Adipose tissue (tissue), 3 donors: ENCODE data around the gene SLC12A3. TPM values are rescaled to one million over a fixed set of nuclear protein-coding genes. Genes with fewer than 3 reads are reported as not detected.
"Not testable (repeated sequence)": the region's sequence is repeated elsewhere in the genome, so short reads cannot be mapped to it uniquely, and the experiment has no call there.

Source experiments
- H3K27ac ChIP-seq: one replicate; pipeline ENCODE4 v1.5.1; 2013; ENCODE audit warnings: low read depth, low read length
- whole genome bisulfite sequencing, 3 donors: extraction: QIAGEN DNeasy Blood & Tissue Kit; methylation state at CpG; one replicate each; pipeline ENCODE4 v1.1.7; 2013; 5-methylcytosine and 5-hydroxymethylcytosine counted together
- polyA plus RNA-seq, 3 donors: library from polyadenylated mRNA; stranded (reverse); fragments of 200-250 nt; gene quantifications; one replicate each; pipeline ENCODE4 v1.2.3, GENCODE V29; 2013
- donor health status: healthy with polysubstance abuse.
- donor health status: Bipolar disorder and iron deficiency.
- donor health status: healthy.

Gene SLC12A3
- polyA plus RNA-seq, 3 donors, result 0.02 to 0.06 TPM; not detected in 1

- WGBS, 3 donors, result 96 to 98% (median 96%) methylated on average over 12 to 13 of the region's 13 CpGs
Observed at GRCh38 chr16:56865394-56866062, 521 bp downstream of the SLC12A3 start.

GRCh38 chr16:56866955-56867830 lies 2.2 kb downstream of the SLC12A3 start:
- H3K27ac ChIP-seq, result no peak overlapping the region
- WGBS, 3 donors, result 43 to 54% (median 50%) methylated on average over 23 of the region's 23 CpGs

More at GRCh38 chr16:56865394-56866062, 521 bp downstream of the SLC12A3 start:
- no peak overlapping the region for H3K27ac ChIP-seq

- no peak overlapping the region for H3K27ac ChIP-seq
- 85 to 94% (median 89%) methylated on average over 9 of the region's 9 CpGs for WGBS, 3 donors
Observed at GRCh38 chr16:56868175-56868574, 3.2 kb downstream of the SLC12A3 start.

GRCh38 chr16:56868766-56869165 lies 3.8 kb downstream of the SLC12A3 start:
- H3K27ac ChIP-seq, result not testable (repeated sequence)
- WGBS, 3 donors, result 85 to 92% (median 91%) methylated on average over 5 of the region's 5 CpGs

GRCh38 chr16:56869513-56870275 lies 4.7 kb downstream of the SLC12A3 start:
- WGBS, 3 donors, result 79 to 86% (median 82%) methylated on average over 24 of the region's 24 CpGs
- H3K27ac ChIP-seq, result no peak overlapping the region

DNA sequence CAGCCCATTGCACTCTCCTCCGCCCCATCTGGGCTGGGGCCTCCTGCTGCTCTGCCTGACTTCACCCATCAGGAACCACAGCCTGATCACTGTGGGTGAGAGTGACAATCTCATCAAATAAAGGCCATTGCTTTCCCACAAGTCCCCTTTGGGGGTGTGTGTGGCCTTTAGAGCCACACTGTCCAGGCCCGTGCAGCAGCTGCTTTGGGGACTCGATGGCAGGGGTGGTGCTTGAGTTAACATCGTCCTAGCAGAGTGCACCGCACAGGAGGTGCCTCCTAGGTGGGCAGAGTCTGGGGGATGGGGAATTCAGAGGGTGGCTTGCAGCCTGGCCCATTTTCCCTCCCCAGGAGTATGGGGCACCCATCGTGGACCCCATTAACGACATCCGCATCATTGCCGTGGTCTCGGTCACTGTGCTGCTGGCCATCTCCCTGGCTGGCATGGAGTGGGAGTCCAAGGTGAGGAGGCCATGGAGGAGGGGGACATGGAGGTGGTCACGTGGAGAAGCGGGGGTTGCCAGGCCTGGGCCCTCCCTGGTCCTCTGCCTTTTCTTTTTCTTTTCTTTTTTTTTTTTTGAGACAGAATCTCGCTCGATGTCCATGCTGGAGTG lies 5.4 kb downstream of the SLC12A3 start:
- WGBS, 3 donors, result 96 to 98% (median 97%) methylated on average over 13 to 14 of the region's 14 CpGs
- H3K27ac ChIP-seq, result no peak overlapping the region

DNA sequence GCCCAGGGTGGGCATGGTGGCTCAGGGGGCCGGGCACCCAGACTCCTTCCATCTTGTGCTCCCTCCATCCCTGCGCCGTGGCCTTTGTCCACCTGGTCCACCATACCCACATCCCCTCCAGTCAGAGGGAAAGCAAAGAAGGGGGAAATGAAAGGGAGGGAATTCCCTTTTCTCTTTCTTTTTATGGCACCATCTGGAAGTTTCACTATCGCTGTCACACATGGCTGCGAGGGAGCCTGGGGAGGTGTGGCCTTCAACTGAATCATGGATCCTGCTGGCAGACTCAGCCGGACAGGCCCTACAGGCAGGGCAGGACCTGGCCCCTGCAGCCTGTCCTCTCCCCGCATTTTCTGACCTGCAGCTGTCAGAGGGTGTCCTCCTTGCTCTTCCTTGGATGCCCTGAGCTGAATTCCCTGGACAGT lies 6.2 kb downstream of the SLC12A3 start:
- 60 to 74% (median 67%) methylated on average over 7 of the region's 7 CpGs for WGBS, 3 donors
- no peak overlapping the region for H3K27ac ChIP-seq

GRCh38 chr16:56872863-56873391 lies 7.9 kb downstream of the SLC12A3 start:
- H3K27ac ChIP-seq, result no peak overlapping the region
- 82 to 97% (median 89%) methylated on average over 10 of the region's 10 CpGs for WGBS, 3 donors

- WGBS, 3 donors, result 58 to 79% (median 77%) methylated on average over 11 of the region's 11 CpGs
- no peak overlapping the region for H3K27ac ChIP-seq
Observed at GRCh38 chr16:56874800-56875199, 9.8 kb downstream of the SLC12A3 start.

GRCh38 chr16:56876048-56876447 lies 11.0 kb downstream of the SLC12A3 start:
- 84 to 91% (median 89%) methylated on average over 4 of the region's 4 CpGs for WGBS, 3 donors
- no peak overlapping the region for H3K27ac ChIP-seq

DNA sequence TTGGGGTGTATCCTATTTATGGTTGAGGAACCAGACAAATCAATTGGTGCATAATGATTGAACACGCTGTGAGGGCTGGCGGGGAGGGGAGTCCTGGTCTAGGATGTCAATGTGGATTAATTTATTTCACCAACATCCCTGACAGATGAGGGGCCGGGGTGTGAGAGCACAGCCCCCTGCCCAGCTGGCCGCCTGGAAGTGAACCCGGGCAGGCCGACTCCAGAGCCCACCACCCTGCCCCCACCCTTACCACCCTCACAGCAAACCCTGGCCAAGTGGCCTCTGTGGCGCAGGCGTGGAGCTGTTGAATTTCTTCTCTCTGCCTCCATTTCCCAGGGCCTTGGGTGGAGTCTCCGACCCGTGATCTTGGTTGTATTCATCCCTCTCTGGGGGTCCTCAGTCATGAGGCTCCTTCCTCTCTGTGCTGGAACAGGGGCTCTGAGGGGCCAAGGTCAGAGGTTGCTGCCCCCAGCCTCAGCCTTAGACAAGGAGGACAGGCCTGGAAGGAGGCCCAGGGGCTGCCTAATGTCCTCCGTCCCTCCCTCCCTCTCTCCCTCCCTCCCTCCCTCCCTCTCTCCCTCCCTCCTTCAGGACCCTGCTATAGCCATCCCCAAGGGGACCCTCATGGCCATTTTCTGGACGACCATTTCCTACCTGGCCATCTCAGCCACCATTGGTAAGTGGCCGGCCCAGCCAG lies 12.6 kb downstream of the SLC12A3 start:
- H3K27ac ChIP-seq, result no peak overlapping the region
- WGBS, 3 donors, result 86 to 94% (median 89%) methylated on average over 12 to 13 of the region's 13 CpGs

- no peak overlapping the region for H3K27ac ChIP-seq
- WGBS, 3 donors, result 80 to 92% (median 90%) methylated on average over 8 of the region's 8 CpGs
Observed at GRCh38 chr16:56878282-56878854, 13.4 kb downstream of the SLC12A3 start.

DNA sequence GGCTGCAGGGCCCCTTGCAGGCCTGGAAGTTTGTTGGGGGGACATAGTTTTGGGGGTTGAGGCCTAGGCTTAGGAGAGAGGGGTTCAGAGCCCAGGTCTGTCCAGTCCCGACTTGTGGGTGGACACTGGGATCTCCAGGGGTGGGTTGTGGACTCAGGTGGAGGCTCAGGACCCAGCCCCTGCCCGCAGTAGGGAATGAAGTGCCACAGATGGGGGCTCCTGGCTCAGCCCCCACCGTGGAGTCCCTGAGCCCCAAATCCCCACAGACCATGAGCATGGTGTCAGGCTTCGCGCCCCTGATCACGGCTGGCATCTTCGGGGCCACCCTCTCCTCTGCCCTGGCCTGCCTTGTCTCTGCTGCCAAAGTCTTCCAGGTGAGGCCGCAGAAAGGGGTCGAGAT lies 14.3 kb downstream of the SLC12A3 start:
- WGBS, 3 donors, result 86 to 90% (median 87%) methylated on average over 9 of the region's 9 CpGs
- H3K27ac ChIP-seq, result no peak overlapping the region

DNA sequence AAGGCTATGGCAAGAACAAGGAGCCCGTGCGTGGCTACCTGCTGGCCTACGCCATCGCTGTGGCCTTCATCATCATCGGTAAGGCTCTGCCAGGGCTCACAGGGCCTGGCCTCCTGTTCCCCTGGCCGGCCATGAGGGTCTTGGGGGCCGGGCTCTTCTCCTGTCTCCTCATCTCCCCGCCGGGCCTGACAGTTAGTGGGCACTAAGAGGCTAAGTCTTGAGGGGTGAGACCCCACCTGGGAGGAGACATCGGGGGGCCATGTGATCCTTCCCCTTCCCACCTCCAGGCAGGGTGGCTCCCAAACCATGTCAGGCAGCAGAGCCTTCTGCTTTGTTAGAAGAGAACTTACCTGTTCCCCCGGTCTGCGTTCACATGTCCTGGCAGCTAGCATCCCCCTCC lies 15.2 kb downstream of the SLC12A3 start:
- WGBS, 3 donors, result 85 to 96% (median 91%) methylated on average over 12 of the region's 12 CpGs
- no peak overlapping the region for H3K27ac ChIP-seq

- no peak overlapping the region for H3K27ac ChIP-seq
- WGBS, 3 donors, result 89 to 93% (median 91%) methylated on average over 4 of the region's 4 CpGs
Observed at GRCh38 chr16:56880685-56881084, 15.7 kb downstream of the SLC12A3 start.

- 79 to 87% (median 85%) methylated on average over 8 of the region's 8 CpGs for WGBS, 3 donors
- no peak overlapping the region for H3K27ac ChIP-seq
Observed at GRCh38 chr16:56882077-56882800, 17.2 kb downstream of the SLC12A3 start.

DNA sequence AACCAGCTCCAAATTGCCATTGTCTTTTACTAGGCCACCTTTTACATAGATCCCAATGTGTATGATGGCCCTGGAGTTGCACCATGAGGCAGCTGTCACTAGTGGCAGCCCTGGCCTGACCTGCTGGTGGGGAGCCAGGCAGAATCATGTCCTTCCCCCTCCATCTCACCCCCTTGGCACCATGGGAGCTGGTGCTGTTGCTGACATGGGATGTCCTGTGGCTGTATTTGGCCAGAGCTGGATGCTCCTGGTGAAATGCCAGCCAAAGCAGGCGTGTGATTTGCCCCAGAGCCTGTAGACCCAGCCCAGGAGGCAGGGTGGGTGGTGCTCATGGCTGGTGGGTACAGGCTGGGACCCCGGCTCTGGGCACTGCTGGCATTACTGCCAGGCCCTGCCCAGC lies 18.6 kb downstream of the SLC12A3 start:
- 82 to 90% (median 86%) methylated on average over 2 of the region's 2 CpGs for whole genome bisulfite sequencing, 3 donors
- H3K27ac ChIP-seq, result no peak overlapping the region
